Activated CD4-positive, CD25-positive, alpha-beta regulatory T cell treated with anti-CD3 and anti-CD28 coated beads, Interleukin-2, amount 50 U/mL, for 72 hours (primary cell): ENCODE measurements around the gene GPM6B.

Experiments
- DNase-seq: peaks from one replicate; pipeline ENCODE4 v3.0.0; 2021

GPM6B gene

GRCh38 chrX:13816643-13817627 is at the start of gene GPM6B:
TSS of gene GPM6B (minus strand) at chrX:13817093. CDS start at chrX:13816904, 189 bp downstream.
- no peak for DNase-seq

- no peak for DNase-seq
Measured at GRCh38 chrX:13864264-13864663, 47.4 kb upstream of the GPM6B start.

- DNase-seq, result no peak
Measured at GRCh38 chrX:13863324-13863723, 46.4 kb upstream of the GPM6B start.

GRCh38 chrX:13859724-13860123 is 42.8 kb upstream of the GPM6B start:
- DNase-seq, result no peak

GRCh38 chrX:13857804-13858203 is 40.9 kb upstream of the GPM6B start:
- DNase-seq, result no peak

- no peak for DNase-seq
Measured at GRCh38 chrX:13855689-13856450, 39.0 kb upstream of the GPM6B start.

- DNase-seq, result no peak
Measured at GRCh38 chrX:13854003-13854402, 37.1 kb upstream of the GPM6B start.

GRCh38 chrX:13852001-13852695 is 35.3 kb upstream of the GPM6B start:
- DNase-seq, result no peak

GRCh38 chrX:13845721-13846378 is 29.0 kb upstream of the GPM6B start:
- no peak for DNase-seq

GRCh38 chrX:13843150-13843721 is 26.3 kb upstream of the GPM6B start:
- DNase-seq, result no peak

- DNase-seq, result no peak
Measured at GRCh38 chrX:13840121-13840520, 23.2 kb upstream of the GPM6B start.

GRCh38 chrX:13837290-13837745 is 20.4 kb upstream of the GPM6B start:
- DNase-seq, result no peak

GRCh38 chrX:13836575-13836974 is 19.7 kb upstream of the GPM6B start:
- no peak for DNase-seq

GRCh38 chrX:13835825-13836224 is 18.9 kb upstream of the GPM6B start:
- DNase-seq, result no peak

GRCh38 chrX:13834355-13834754 is 17.5 kb upstream of the GPM6B start:
- DNase-seq, result no peak

GRCh38 chrX:13829983-13830382 is 13.1 kb upstream of the GPM6B start:
- no peak for DNase-seq

GRCh38 chrX:13828392-13828791 is 11.5 kb upstream of the GPM6B start:
- no peak for DNase-seq

- no peak for DNase-seq
Measured at GRCh38 chrX:13827298-13828090, 10.6 kb upstream of the GPM6B start.

GRCh38 chrX:13826770-13827169 is 9.9 kb upstream of the GPM6B start:
- no peak for DNase-seq

GRCh38 chrX:13825178-13825762 is 8.4 kb upstream of the GPM6B start:
- DNase-seq, result no peak

- DNase-seq, result no peak
Measured at GRCh38 chrX:13824746-13825145, 7.9 kb upstream of the GPM6B start.
